ENCODE data around the gene ZSCAN5A.
"Not testable (repeated sequence)": the region's sequence is repeated elsewhere in the genome, so short reads cannot be mapped to it uniquely, and the experiment has no call there.

ZSCAN5A gene

GRCh38 chr19:56207581-56207980, 107.1 kb downstream of the ZSCAN5A start:
- not testable (repeated sequence) for DNase-seq (ENCODE audit: low spot score)

GRCh38 chr19:56201973-56202372, 112.7 kb downstream of the ZSCAN5A start, which contains the start of gene ZSCAN5C:
TSS of gene ZSCAN5C (plus strand) at chr19:56202273. CDS start at chr19:56205914, 3,641 bp downstream.
- DNase-seq (ENCODE audit: low spot score): no peak

- no peak for DNase-seq (ENCODE audit: low spot score)
These were observed 115.0 kb downstream of the ZSCAN5A start for GRCh38 chr19:56199687-56200086.

- DNase-seq (ENCODE audit: low spot score): not testable (repeated sequence)
These were observed 117.0 kb downstream of the ZSCAN5A start, which contains the start of gene ZSCAN5B for GRCh38 chr19:56197646-56198045. TSS of gene ZSCAN5B (minus strand) at chr19:56197783. CDS start at chr19:56193052, 4,731 bp downstream.

GRCh38 chr19:56193981-56194640, 120.5 kb downstream of the ZSCAN5A start:
- no peak for DNase-seq (ENCODE audit: low spot score)

- DNase-seq (ENCODE audit: low spot score): no peak
These were observed 122.9 kb downstream of the ZSCAN5A start for GRCh38 chr19:56191711-56192110.

GRCh38 chr19:56191115-56191514, 123.5 kb downstream of the ZSCAN5A start:
- DNase-seq (ENCODE audit: low spot score): no peak

- DNase-seq (ENCODE audit: low spot score): no peak
These were observed 124.9 kb downstream of the ZSCAN5A start for GRCh38 chr19:56189785-56190184.

- DNase-seq (ENCODE audit: low spot score): no peak
These were observed 136.9 kb downstream of the ZSCAN5A start for GRCh38 chr19:56177564-56178243.

GRCh38 chr19:56176881-56177280, 137.8 kb downstream of the ZSCAN5A start:
- no peak for DNase-seq (ENCODE audit: low spot score)

GRCh38 chr19:56176310-56176709, 138.3 kb downstream of the ZSCAN5A start:
- not testable (repeated sequence) for DNase-seq (ENCODE audit: low spot score)

GRCh38 chr19:56175861-56176307, 138.8 kb downstream of the ZSCAN5A start, which contains the start of gene GALP:
TSS of gene GALP (plus strand) at chr19:56176008. CDS start at chr19:56177109, 1,101 bp downstream.
- DNase-seq (ENCODE audit: low spot score): not testable (repeated sequence)

GRCh38 chr19:56174550-56174949, 140.1 kb downstream of the ZSCAN5A start:
- DNase-seq (ENCODE audit: low spot score): no peak

GRCh38 chr19:56174086-56174485, 140.6 kb downstream of the ZSCAN5A start:
- DNase-seq (ENCODE audit: low spot score): no peak
